ENCODE data around the gene SATB2.

SATB2 gene

GRCh38 chr2:199457147-199458008, at the start of gene SATB2:
SATB2 (minus strand) TSS chr2:199457939; CDS start chr2:199456037, 1,902 bp downstream.
- peak; percentile 24 for DNase-seq

GRCh38 chr2:199505755-199506403, 48.1 kb upstream of the SATB2 start:
- DNase-seq: no peak

- no peak for DNase-seq
Measured at GRCh38 chr2:199503148-199503547, 45.4 kb upstream of the SATB2 start.

- no peak for DNase-seq
Measured at GRCh38 chr2:199499005-199499404, 41.3 kb upstream of the SATB2 start.

GRCh38 chr2:199495147-199495546, 37.4 kb upstream of the SATB2 start:
- no peak for DNase-seq

- DNase-seq: no peak
Measured at GRCh38 chr2:199490049-199490448, 32.3 kb upstream of the SATB2 start.

GRCh38 chr2:199488772-199489400, 31.1 kb upstream of the SATB2 start:
- peak; percentile 39 for DNase-seq

GRCh38 chr2:199485732-199486335, 28.1 kb upstream of the SATB2 start:
- DNase-seq: peak; percentile 17

- DNase-seq: no peak
Measured at GRCh38 chr2:199484927-199485326, 27.2 kb upstream of the SATB2 start.

- DNase-seq: no peak
Measured at GRCh38 chr2:199480966-199481365, 23.2 kb upstream of the SATB2 start.

- no peak for DNase-seq
Measured at GRCh38 chr2:199477277-199477834, 19.6 kb upstream of the SATB2 start.

GRCh38 chr2:199471443-199472057, 13.8 kb upstream of the SATB2 start:
- DNase-seq: no peak

GRCh38 chr2:199470672-199471442, 13.1 kb upstream of the SATB2 start:
- DNase-seq: no peak

GRCh38 chr2:199470361-199470671, 12.6 kb upstream of the SATB2 start:
- DNase-seq: no peak

- DNase-seq: no peak
Measured at GRCh38 chr2:199469514-199470360, 12.0 kb upstream of the SATB2 start.

GRCh38 chr2:199468561-199469513, 11.1 kb upstream of the SATB2 start:
- DNase-seq: no peak

- no peak for DNase-seq
Measured at GRCh38 chr2:199467066-199467822, 9.5 kb upstream of the SATB2 start.

GRCh38 chr2:199466692-199467065, 8.9 kb upstream of the SATB2 start:
- DNase-seq: no peak

Data from activated naive CD4-positive, alpha-beta T cell treated with Interleukin-2 at 50 U/mL for 16 hours (primary cell).